ENCODE data around the gene C1GALT1C1L.
A peak's percentile ranks its signal among the peaks of the same experiment; 100 is the strongest.

Gene C1GALT1C1L

GRCh38 chr2:43653506-43653905 is 22.7 kb downstream of the C1GALT1C1L start:
- Histone ChIP-seq H3K4me2 (ENCODE audit: low read length) (no peak overlapping the region), H3K9me3 (ENCODE audit: insufficient read depth, low read depth, low read length) (no peaks in the 10 kb centered on the region), H2BK120ac (ENCODE audit: insufficient read depth, low read length, poor library complexity) (no peak overlapping the region), H3K9ac (ENCODE audit: low read length) (no peak overlapping the region), H3K23ac (ENCODE audit: low read length) (no peak overlapping the region), H4K91ac (ENCODE audit: low read depth, low read length) (no peak overlapping the region), H3K4ac (ENCODE audit: low read depth, low read length) (no peak overlapping the region), H4K8ac (ENCODE audit: low read depth, low read length) (no peak overlapping the region), H3K14ac (ENCODE audit: low read length) (no peak overlapping the region), H4K12ac (ENCODE audit: low read depth, low read length) (no peak overlapping the region), H3K4me3 (ENCODE audit: low read depth, low read length) (no peak overlapping the region), H3K27me3 (ENCODE audit: insufficient read depth, low read length) (no peaks in the 10 kb centered on the region), H3K4me1 (ENCODE audit: control insufficient read depth in 1 of 2, insufficient read depth in 2 of 2, low read length in 2 of 2) (peaks cover 0 to 2% of the 10 kb centered on the region in 2 experiments), H2AFZ (ENCODE audit: insufficient read depth, low read length, poor library complexity) (no peak overlapping the region), H3K18ac (ENCODE audit: low read length) (no peak overlapping the region), H2AK5ac (ENCODE audit: low read length) (no peak overlapping the region), H3K36me3 (ENCODE audit: control insufficient read depth in 1 of 2, insufficient read depth in 2 of 2, low read length in 2 of 2) (no peaks in the 10 kb centered on the region), H3K27ac (ENCODE audit: low read depth, low read length) (no peak overlapping the region), H2BK5ac (ENCODE audit: low read depth, low read length, poor library complexity) (no peak overlapping the region), H2BK12ac (ENCODE audit: low read length) (no peak overlapping the region), H3K79me2 (ENCODE audit: control insufficient read depth, insufficient read depth, low read length, poor library complexity) (no peaks in the 10 kb centered on the region), H3K79me1 (ENCODE audit: low read length) (no peaks in the 10 kb centered on the region)
- no CpG with 5 or more reads among the region's 2 CpGs for WGBS (ENCODE audit: extremely low coverage, insufficient coverage, insufficient read length)
- no peak for DNase-seq

DNA sequence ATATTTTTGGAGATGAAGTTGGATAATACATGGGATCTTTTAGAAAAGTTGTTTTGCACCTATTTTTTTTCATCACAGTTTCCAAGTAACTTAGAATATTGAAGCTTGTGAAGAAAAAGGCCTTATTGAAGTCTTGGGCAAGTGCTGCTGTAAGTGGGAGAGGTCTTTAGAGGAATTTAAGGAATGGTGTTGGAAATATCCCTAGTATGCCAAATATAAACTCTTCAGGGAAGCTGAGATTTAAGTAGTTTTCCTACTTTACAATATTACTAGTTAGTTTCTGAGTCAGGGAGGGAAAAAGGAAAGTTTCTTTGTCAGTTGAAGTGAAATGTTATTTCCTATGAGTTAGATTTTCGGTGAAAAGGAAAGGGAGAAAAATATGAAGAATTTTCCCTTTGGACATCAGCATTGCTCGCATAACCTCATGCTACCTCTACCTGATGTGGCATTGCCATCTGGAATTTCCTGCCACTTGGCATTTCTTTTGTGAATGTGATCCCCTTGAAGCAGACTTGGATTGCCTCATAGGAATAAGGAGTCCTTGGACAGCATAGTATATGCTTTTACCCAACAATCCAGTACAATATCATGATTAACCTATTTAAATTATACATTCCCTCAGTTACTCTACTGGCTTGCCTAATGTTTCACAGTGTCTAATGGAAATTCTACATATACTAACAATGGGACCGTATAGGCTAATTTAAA is 27.1 kb downstream of the C1GALT1C1L start:
- Histone ChIP-seq H3K27me3 (ENCODE audit: insufficient read depth, low read length) (no peaks in the 10 kb centered on the region), H3K36me3 (ENCODE audit: control insufficient read depth in 1 of 2, insufficient read depth in 2 of 2, low read length in 2 of 2) (no peaks in the 10 kb centered on the region), H3K4me2 (ENCODE audit: low read length) (no peak overlapping the region), H3K23ac (ENCODE audit: low read length) (no peak overlapping the region), H3K4ac (ENCODE audit: low read depth, low read length) (no peak overlapping the region), H2BK12ac (ENCODE audit: low read length) (no peak overlapping the region), H2AK5ac (ENCODE audit: low read length) (no peak overlapping the region), H2AFZ (ENCODE audit: insufficient read depth, low read length, poor library complexity) (no peak overlapping the region), H3K9me3 (ENCODE audit: insufficient read depth, low read depth, low read length) (no peaks in the 10 kb centered on the region), H2BK120ac (ENCODE audit: insufficient read depth, low read length, poor library complexity) (no peak overlapping the region), H2BK5ac (ENCODE audit: low read depth, low read length, poor library complexity) (no peak overlapping the region), H3K18ac (ENCODE audit: low read length) (no peak overlapping the region), H4K12ac (ENCODE audit: low read depth, low read length) (no peak overlapping the region), H3K4me1 (ENCODE audit: control insufficient read depth in 1 of 2, insufficient read depth in 2 of 2, low read length in 2 of 2) (peaks cover 0 to 2% of the 10 kb centered on the region in 2 experiments), H3K79me2 (ENCODE audit: control insufficient read depth, insufficient read depth, low read length, poor library complexity) (no peaks in the 10 kb centered on the region), H3K9ac (ENCODE audit: low read length) (no peak overlapping the region), H4K91ac (ENCODE audit: low read depth, low read length) (no peak overlapping the region), H3K14ac (ENCODE audit: low read length) (no peak overlapping the region), H4K8ac (ENCODE audit: low read depth, low read length) (no peak overlapping the region), H3K4me3 (ENCODE audit: low read depth, low read length) (no peak overlapping the region), H3K79me1 (ENCODE audit: low read length) (no peaks in the 10 kb centered on the region), H3K27ac (ENCODE audit: low read depth, low read length) (no peak overlapping the region)
- WGBS (ENCODE audit: extremely low coverage, insufficient coverage, insufficient read length), result no CpG with 5 or more reads among the region's 3 CpGs
- peak in 1 of 2 donors; percentile 36 for DNase-seq

GRCh38 chr2:43643680-43644079 is 32.5 kb downstream of the C1GALT1C1L start:
- no peaks in the 10 kb centered on the region for H3K9me3 ChIP-seq (ENCODE audit: insufficient read depth, low read depth, low read length)
- no peak overlapping the region for H3K23ac ChIP-seq (ENCODE audit: low read length)
- DNase-seq, result no peak
- WGBS (ENCODE audit: extremely low coverage, insufficient coverage, insufficient read length), result no CpG with 5 or more reads among the region's 1 CpG
- H2BK120ac ChIP-seq (ENCODE audit: insufficient read depth, low read length, poor library complexity), result no peak overlapping the region
- H3K36me3 ChIP-seq (ENCODE audit: control insufficient read depth in 1 of 2, insufficient read depth in 2 of 2, low read length in 2 of 2), result no peaks in the 10 kb centered on the region
- H3K4me2 ChIP-seq (ENCODE audit: low read length), result no peak overlapping the region
- no peak overlapping the region for H3K4ac ChIP-seq (ENCODE audit: low read depth, low read length)
- H4K91ac ChIP-seq (ENCODE audit: low read depth, low read length), result no peak overlapping the region
- H3K4me1 ChIP-seq (ENCODE audit: control insufficient read depth in 1 of 2, insufficient read depth in 2 of 2, low read length in 2 of 2), result no peaks in the 10 kb centered on the region
- no peak overlapping the region for H4K8ac ChIP-seq (ENCODE audit: low read depth, low read length)
- no peak overlapping the region for H3K9ac ChIP-seq (ENCODE audit: low read length)
- H3K79me2 ChIP-seq (ENCODE audit: control insufficient read depth, insufficient read depth, low read length, poor library complexity), result no peaks in the 10 kb centered on the region
- H3K79me1 ChIP-seq (ENCODE audit: low read length), result no peaks in the 10 kb centered on the region
- H3K14ac ChIP-seq (ENCODE audit: low read length), result no peak overlapping the region
- H3K27me3 ChIP-seq (ENCODE audit: insufficient read depth, low read length), result no peaks in the 10 kb centered on the region
- H2BK12ac ChIP-seq (ENCODE audit: low read length), result no peak overlapping the region
- H4K12ac ChIP-seq (ENCODE audit: low read depth, low read length), result no peak overlapping the region
- no peak overlapping the region for H3K4me3 ChIP-seq (ENCODE audit: low read depth, low read length)
- H3K27ac ChIP-seq (ENCODE audit: low read depth, low read length), result no peak overlapping the region
- H2AK5ac ChIP-seq (ENCODE audit: low read length), result no peak overlapping the region
- H2BK5ac ChIP-seq (ENCODE audit: low read depth, low read length, poor library complexity), result no peak overlapping the region
- H2AFZ ChIP-seq (ENCODE audit: insufficient read depth, low read length, poor library complexity), result no peak overlapping the region
- H3K18ac ChIP-seq (ENCODE audit: low read length), result no peak overlapping the region

GRCh38 chr2:43642363-43642762 is 33.9 kb downstream of the C1GALT1C1L start:
- H3K9ac ChIP-seq (ENCODE audit: low read length), result no peak overlapping the region
- no peaks in the 10 kb centered on the region for H3K79me2 ChIP-seq (ENCODE audit: control insufficient read depth, insufficient read depth, low read length, poor library complexity)
- H3K18ac ChIP-seq (ENCODE audit: low read length), result no peak overlapping the region
- no peak overlapping the region for H4K91ac ChIP-seq (ENCODE audit: low read depth, low read length)
- no peak overlapping the region for H2BK12ac ChIP-seq (ENCODE audit: low read length)
- no peak overlapping the region for H3K23ac ChIP-seq (ENCODE audit: low read length)
- H3K27ac ChIP-seq (ENCODE audit: low read depth, low read length), result no peak overlapping the region
- no peak overlapping the region for H2AFZ ChIP-seq (ENCODE audit: insufficient read depth, low read length, poor library complexity)
- H3K4ac ChIP-seq (ENCODE audit: low read depth, low read length), result no peak overlapping the region
- H4K8ac ChIP-seq (ENCODE audit: low read depth, low read length), result no peak overlapping the region
- no peak overlapping the region for H4K12ac ChIP-seq (ENCODE audit: low read depth, low read length)
- no peaks in the 10 kb centered on the region for H3K79me1 ChIP-seq (ENCODE audit: low read length)
- no peaks in the 10 kb centered on the region for H3K27me3 ChIP-seq (ENCODE audit: insufficient read depth, low read length)
- H2BK120ac ChIP-seq (ENCODE audit: insufficient read depth, low read length, poor library complexity), result no peak overlapping the region
- H3K4me1 ChIP-seq (ENCODE audit: control insufficient read depth in 1 of 2, insufficient read depth in 2 of 2, low read length in 2 of 2), result peaks cover 0 to 2% of the 10 kb centered on the region in 2 experiments
- no peaks in the 10 kb centered on the region for H3K36me3 ChIP-seq (ENCODE audit: control insufficient read depth in 1 of 2, insufficient read depth in 2 of 2, low read length in 2 of 2)
- H2BK5ac ChIP-seq (ENCODE audit: low read depth, low read length, poor library complexity), result no peak overlapping the region
- no peaks in the 10 kb centered on the region for H3K9me3 ChIP-seq (ENCODE audit: insufficient read depth, low read depth, low read length)
- no peak overlapping the region for H3K4me3 ChIP-seq (ENCODE audit: low read depth, low read length)
- no CpG with 5 or more reads among the region's 2 CpGs for WGBS (ENCODE audit: extremely low coverage, insufficient coverage, insufficient read length)
- no peak overlapping the region for H2AK5ac ChIP-seq (ENCODE audit: low read length)
- no peak for DNase-seq
- no peak overlapping the region for H3K14ac ChIP-seq (ENCODE audit: low read length)
- no peak overlapping the region for H3K4me2 ChIP-seq (ENCODE audit: low read length)

Measured in trophoblast cell (in vitro differentiated cells and primary cell).